ENCODE results near the gene PRKCA. TPM values are rescaled to one million over a fixed set of nuclear protein-coding genes. Genes with fewer than 3 reads are reported as not detected.

The PRKCA gene
- total and polyA plus RNA-seq, 12 donors = 1.6 to 27.6 (median 10.5) TPM

DNA sequence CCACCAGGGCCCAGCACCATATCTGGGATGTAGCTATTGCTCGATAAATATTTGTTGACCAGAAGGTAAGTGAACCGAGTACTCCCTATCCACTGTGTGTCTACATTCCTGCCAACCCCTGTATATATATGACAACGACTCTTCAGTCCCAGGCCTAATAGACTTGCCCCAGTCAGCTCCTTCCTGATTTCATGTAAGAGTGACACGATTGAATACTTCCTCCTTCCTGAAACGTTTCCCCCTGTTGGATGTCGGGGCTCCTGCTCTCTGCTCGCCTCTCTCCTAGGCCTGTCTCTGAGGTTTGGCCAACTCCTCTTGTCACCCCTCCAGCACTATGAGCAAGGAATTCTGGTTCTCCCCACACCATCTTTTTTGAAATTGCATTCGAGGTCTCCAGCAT lies 178.9 kb downstream of the PRKCA start:
- H3K27me3 ChIP-seq = no peaks in the 10 kb centered on the region
- ATAC-seq (no peak), DNase-seq (no peak)
- intact Hi-C loops (cut with DNase I) = no loop called here
- no peaks in the 10 kb centered on the region for H3K36me3 ChIP-seq
- H3K4me3 ChIP-seq = no peak overlapping the region
- H3K4me1 ChIP-seq = no peaks in the 10 kb centered on the region
- H3K9me3 ChIP-seq = peaks cover 0 to 5% (median 0%) of the 10 kb centered on the region in 11 donors
- TF ChIP-seq CTCF (IDR thresholded peaks at IDR 0.05) = no peak
- 81 to 89% methylated on average over 8 of the region's 8 CpGs for WGBS, 2 donors
- H3K27ac ChIP-seq = no peak overlapping the region

DNA sequence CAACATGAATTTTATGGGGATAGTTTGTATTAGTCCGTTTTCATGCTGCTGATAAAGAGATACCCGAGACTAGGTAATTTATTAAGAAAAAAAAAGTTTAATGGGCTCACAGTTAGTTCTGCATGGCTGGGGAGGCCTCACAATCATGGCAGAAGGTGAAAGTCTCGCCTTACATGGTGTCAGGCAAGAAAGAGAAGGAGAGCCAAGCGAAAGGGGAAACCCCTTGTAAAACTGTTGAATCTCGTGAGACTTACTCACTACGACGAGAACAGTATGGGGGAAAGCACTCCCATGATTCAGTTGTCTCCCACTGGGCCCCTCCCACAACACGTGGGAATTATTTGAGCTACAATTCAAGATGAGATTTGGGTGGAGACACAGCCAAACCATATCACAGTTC lies 181.5 kb downstream of the PRKCA start:
- Histone ChIP-seq H3K27ac (no peak overlapping the region), H3K4me1 (no peaks in the 10 kb centered on the region), H3K4me3 (no peak overlapping the region), H3K9me3 (peaks cover 0 to 5% (median 0%) of the 10 kb centered on the region in 11 donors), H3K36me3 (no peaks in the 10 kb centered on the region), H3K27me3 (no peaks in the 10 kb centered on the region)
- ATAC-seq (no peak), DNase-seq (no peak)
- no peak for TF ChIP-seq CTCF (IDR thresholded peaks at IDR 0.05)
- WGBS, 2 donors = 81 to 88% methylated on average over 8 of the region's 8 CpGs
- intact Hi-C loops (cut with DNase I) = no loop called here

DNA sequence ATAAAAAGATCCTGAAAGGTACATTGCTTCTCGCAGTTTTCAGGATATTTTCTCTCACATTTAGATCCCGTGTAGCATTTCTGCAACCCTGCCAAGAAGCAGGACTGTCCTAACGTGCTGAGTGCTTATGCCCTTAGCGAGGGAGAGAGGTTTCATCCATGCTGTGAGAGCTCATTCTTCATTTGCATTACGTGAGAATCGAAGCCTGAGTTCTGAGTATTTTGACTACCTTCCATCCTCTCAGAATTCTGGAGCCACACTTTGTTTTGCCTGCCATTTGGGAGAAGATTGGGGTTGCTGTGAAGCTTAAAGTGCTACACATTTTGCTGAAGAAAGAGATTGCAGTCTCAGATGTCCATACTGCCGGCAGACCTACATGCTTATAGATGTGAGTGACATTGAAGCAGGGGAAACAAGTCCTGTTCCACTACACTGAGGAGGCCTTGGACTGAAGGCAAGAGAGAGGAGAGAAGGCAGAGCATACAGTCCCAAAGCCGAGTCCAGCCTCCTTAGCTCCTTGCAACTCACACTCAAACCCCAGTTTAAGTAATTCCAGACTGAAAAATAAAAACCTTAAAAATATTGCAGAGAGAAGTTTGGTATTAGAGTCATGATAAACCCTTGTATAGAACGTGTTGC lies 183.0 kb downstream of the PRKCA start:
- intact Hi-C loops (cut with DNase I) = no loop called here
- Histone ChIP-seq H3K4me1 (no peaks in the 10 kb centered on the region), H3K4me3 (no peak overlapping the region), H3K36me3 (no peaks in the 10 kb centered on the region), H3K27ac (no peak overlapping the region), H3K27me3 (no peaks in the 10 kb centered on the region), H3K9me3 (no peaks in the 10 kb centered on the region)
- DNase-seq (no peak), ATAC-seq (no peak)
- TF ChIP-seq CTCF (IDR thresholded peaks at IDR 0.05) = no peak
- WGBS, 2 donors = 63 to 69% methylated on average over 9 of the region's 9 CpGs

DNA sequence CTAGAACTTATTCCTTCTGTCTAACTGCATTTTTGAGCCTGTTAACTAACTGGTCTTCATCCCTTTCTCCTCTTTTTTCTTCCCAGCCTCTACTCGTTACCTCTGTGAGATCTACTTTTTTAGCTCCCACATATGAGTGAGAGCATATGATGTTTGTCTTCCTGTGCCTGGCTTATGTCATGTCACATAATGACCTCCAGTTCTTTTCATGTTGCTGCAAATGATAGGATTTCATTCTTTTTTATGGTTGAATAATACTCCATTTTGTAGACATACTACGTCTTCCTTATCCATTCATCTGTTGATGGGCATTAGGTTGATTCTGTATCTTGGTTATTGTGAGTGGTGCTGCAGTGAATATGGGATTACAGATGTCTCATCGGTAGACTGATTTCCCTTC lies 184.7 kb downstream of the PRKCA start:
- Histone ChIP-seq H3K27ac (no peak overlapping the region), H3K27me3 (no peaks in the 10 kb centered on the region), H3K4me1 (no peaks in the 10 kb centered on the region), H3K9me3 (no peaks in the 10 kb centered on the region), H3K4me3 (no peak overlapping the region), H3K36me3 (no peaks in the 10 kb centered on the region)
- DNase-seq = no peak
- intact Hi-C loops (cut with DNase I) = no loop called here
- WGBS, 2 donors = 91 to 93% methylated on average over 3 of the region's 3 CpGs
- ATAC-seq = no peak
- TF ChIP-seq CTCF (IDR thresholded peaks at IDR 0.05) = no peak

All from heart right ventricle (tissue), 16 donors.